Naive thymus-derived CD4-positive, alpha-beta T cell (primary cell): Measurements from ENCODE around the gene TLN1. TPM values are rescaled to one million over a fixed set of nuclear protein-coding genes. Genes with fewer than 3 reads are reported as not detected.

Experiments used
- ATAC-seq: fragments of 150-1000 bp; cut with Tn5 transposase; 2 replicates; pipeline ENCODE4 v1.10.0; 2021; ENCODE audit warnings: mild to moderate bottlenecking, moderate library complexity
- CTCF ChIA-PET: fragments of 350-600 bp; sonication (Branson Sonifier 250); formaldehyde crosslinking; loops from one replicate; lab custom pipeline; 2021; ENCODE audit warnings: antibody characterized with exemption; lab: Charles Lee
- POLR2A ChIA-PET: fragments of 350-600 bp; sonication (Branson Sonifier 250); formaldehyde crosslinking; loops from one replicate; lab custom pipeline; 2021; ENCODE audit warnings: antibody characterized with exemption, inconsistent platforms; lab: Charles Lee
- DNase-seq, 9 donors: peaks; one replicate each; pipeline versions ENCODE4 v3.0.0 to v3.0.0-alpha.2; 2020 to 2022; ENCODE audit warnings: mixed read lengths in 1 of 9
- H3K27ac ChIP-seq: one replicate; pipeline ENCODE4 v1.7.0; 2013; ENCODE audit warnings: mild to moderate bottlenecking, low read depth, low read length, moderate library complexity
- H3K27me3 ChIP-seq, 2 donors: one replicate each; pipeline ENCODE4 v1.7.0; 2013; ENCODE audit warnings: low read length in 2 of 2, mild to moderate bottlenecking in 2 of 2, moderate library complexity in 2 of 2; ENCODE audit not compliant: control insufficient read depth in 2 of 2, insufficient read depth in 2 of 2
- H3K36me3 ChIP-seq, 3 experiments: 1 replicate in 2 of 3; 2 replicates in 1 of 3; pipeline ENCODE4 v1.7.0; 2013; ENCODE audit warnings: low read length in 3 of 3, mild to moderate bottlenecking in 3 of 3, moderate library complexity in 1 of 3; ENCODE audit not compliant: insufficient read depth in 3 of 3, control insufficient read depth in 2 of 3
- H3K4me1 ChIP-seq, 2 donors: one replicate each; pipeline ENCODE4 v1.7.0; 2013; ENCODE audit warnings: low read length in 2 of 2, mild to moderate bottlenecking in 2 of 2, moderate library complexity in 1 of 2; ENCODE audit not compliant: control insufficient read depth in 2 of 2, insufficient read depth in 2 of 2
- H3K4me3 ChIP-seq: 2 replicates; pipeline ENCODE4 v1.7.0; 2013; ENCODE audit warnings: mild to moderate bottlenecking, low read length
- H3K9me3 ChIP-seq, 3 experiments: 1 replicate in 2 of 3; 2 replicates in 1 of 3; pipeline ENCODE4 v1.7.0; 2013; ENCODE audit warnings: low read length in 3 of 3; ENCODE audit not compliant: control insufficient read depth in 2 of 3
- H3K27ac Mint-ChIP-seq, 9 donors: one replicate each; pipeline ENCODE4 v1.8.0; 2020 to 2022; ENCODE audit warnings: mixed read lengths in 9 of 9, mild to moderate bottlenecking in 8 of 9, moderate library complexity in 5 of 9, inconsistent platforms in 2 of 9
- H3K27me3 Mint-ChIP-seq, 5 donors: one replicate each; pipeline ENCODE4 v1.8.0; 2021 to 2022; ENCODE audit warnings: mixed read lengths in 5 of 5, mild to moderate bottlenecking in 1 of 5
- H3K36me3 Mint-ChIP-seq, 5 donors: one replicate each; pipeline ENCODE4 v1.8.0; 2020 to 2022; ENCODE audit warnings: mixed read lengths in 5 of 5, mild to moderate bottlenecking in 3 of 5, inconsistent platforms in 1 of 5
- H3K4me1 Mint-ChIP-seq, 7 donors: one replicate each; pipeline ENCODE4 v1.8.0; 2020 to 2022; ENCODE audit warnings: mixed read lengths in 7 of 7, mild to moderate bottlenecking in 3 of 7, inconsistent platforms in 1 of 7
- H3K4me3 Mint-ChIP-seq, 10 donors: one replicate each; pipeline ENCODE4 v1.8.0; 2020 to 2022; ENCODE audit warnings: mild to moderate bottlenecking in 10 of 10, mixed read lengths in 10 of 10, moderate library complexity in 6 of 10, inconsistent platforms in 2 of 10
- H3K9me3 Mint-ChIP-seq, 11 donors: one replicate each; pipeline ENCODE4 v1.8.0; 2020 to 2022; ENCODE audit warnings: mixed read lengths in 11 of 11, mild to moderate bottlenecking in 4 of 11, inconsistent platforms in 1 of 11, moderate library complexity in 1 of 11
- intact Hi-C, 2 donors: fragments of 100-400 bp; cut with micrococcal nuclease; formaldehyde crosslinking; loops; one replicate each; pipeline ENCODE4 v1.15.1; 2023
- polyA plus RNA-seq, 2 donors: library from polyadenylated mRNA; unstranded; fragments of 300-500 nt; fragmentation: Illumina TruSeq; gene quantifications; one replicate each; pipeline ENCODE4 v1.2.3, GENCODE V29; 2021
- total RNA-seq, 6 experiments: library from RNA in 5 of 6; stranded (reverse) in 5 of 6; gene quantifications; 1 replicate in 5 of 6; 2 replicates in 1 of 6; pipeline ENCODE4 v1.2.3 and lab custom pipeline; 2021 to 2026

Gene TLN1
- total and polyA plus RNA-seq, 7 experiments from 2014 or later, result 33.8 to 369 (median 230) TPM

DNA sequence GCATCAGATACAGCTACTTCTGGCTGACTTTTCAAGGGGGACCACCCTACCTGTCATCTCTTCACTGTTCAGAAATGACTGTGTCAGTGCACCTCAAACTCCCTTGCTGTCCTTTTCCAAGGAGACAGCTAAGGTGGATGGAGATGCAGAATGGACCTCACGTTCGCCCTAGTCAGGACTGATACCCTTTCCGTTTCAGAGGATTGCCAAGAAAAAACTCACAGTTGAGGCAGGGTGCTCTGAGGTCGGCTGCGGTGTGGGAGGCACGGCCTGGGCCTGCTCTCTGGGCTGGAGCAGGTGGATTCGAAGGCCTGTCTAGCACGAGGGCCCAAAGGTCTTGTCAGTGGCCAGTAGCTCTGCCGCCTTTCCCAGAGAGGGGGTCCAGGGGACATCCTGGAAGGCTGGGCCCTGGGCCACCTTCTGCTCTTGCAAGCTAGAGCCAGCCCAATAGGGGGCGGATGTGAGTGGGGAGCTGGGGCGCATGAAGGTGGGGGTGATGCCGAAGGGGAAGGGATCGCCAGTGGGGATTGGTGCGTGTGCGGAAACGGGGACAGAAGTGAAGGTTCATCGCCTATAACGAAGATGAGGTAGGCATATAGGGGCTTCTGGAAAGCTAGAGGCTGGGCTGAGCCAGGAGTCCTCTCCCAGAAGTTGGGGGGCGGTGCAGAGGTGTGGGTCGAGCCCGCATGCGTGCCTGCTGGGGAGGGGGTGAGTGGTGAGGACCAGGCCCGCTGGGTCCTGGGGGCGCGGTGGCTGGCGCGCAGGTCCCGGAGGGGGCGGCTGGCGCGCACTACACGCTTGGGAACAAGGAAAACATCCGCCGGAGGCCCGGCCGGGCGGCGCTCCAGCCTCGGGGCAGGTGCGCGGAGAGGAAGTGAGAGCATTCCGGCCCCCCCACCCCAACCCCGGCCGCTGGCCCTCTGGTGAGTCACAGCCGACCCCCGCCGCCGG lies 24.6 kb upstream of the TLN1 start:
- Mint-ChIP-seq H3K4me3 (peak overlapping the region; percentile 89 to 100 (median 96)), H3K36me3 (peaks cover 7 to 31% (median 15%) of the 10 kb centered on the region in 5 donors), H3K9me3 (no peaks in the 10 kb centered on the region), H3K27ac (peak overlapping the region; percentile 88 to 99 (median 94)), H3K27me3 (no peaks in the 10 kb centered on the region), H3K4me1 (peaks cover 34 to 61% (median 52%) of the 10 kb centered on the region in 7 donors)
- Histone ChIP-seq H3K27me3 (no peaks in the 10 kb centered on the region), H3K27ac (peak overlapping the region; percentile 82), H3K36me3 (peaks cover 9 to 38% (median 12%) of the 10 kb centered on the region in 3 experiments), H3K4me3 (peak overlapping the region; percentile 92), H3K4me1 (peaks cover 6 to 9% of the 10 kb centered on the region in 2 donors), H3K9me3 (no peaks in the 10 kb centered on the region)
- intact Hi-C loops, result loop anchor here (1.0 to 2.0 kb wide), 11 partner anchors 8 to 152 kb away; partner anchors contain the start of genes CREB3 (in 2 of the 2), HINT2 (in 2 of the 2), TLN1 (in 2 of the 2) and CCDC107 (in 1 of the 2)
- ChIA-PET POLR2A (interaction anchor here (0.6 to 3.3 kb wide), 15 partner anchors 9 to 653 kb away, joined by 3 to 13 read pairs (median 5); partner anchors contain the start of genes CCDC107, CREB3, HINT2 and RMRP), CTCF (interaction anchor here (0.5 to 2.3 kb wide), 14 partner anchors 9 to 140 kb away, joined by 3 to 13 read pairs (median 4); partner anchors contain the start of genes CCDC107, CREB3 and RMRP)
- ATAC-seq (peak; percentile 95), DNase-seq (peak; percentile 58 to 80 (median 75))

DNA sequence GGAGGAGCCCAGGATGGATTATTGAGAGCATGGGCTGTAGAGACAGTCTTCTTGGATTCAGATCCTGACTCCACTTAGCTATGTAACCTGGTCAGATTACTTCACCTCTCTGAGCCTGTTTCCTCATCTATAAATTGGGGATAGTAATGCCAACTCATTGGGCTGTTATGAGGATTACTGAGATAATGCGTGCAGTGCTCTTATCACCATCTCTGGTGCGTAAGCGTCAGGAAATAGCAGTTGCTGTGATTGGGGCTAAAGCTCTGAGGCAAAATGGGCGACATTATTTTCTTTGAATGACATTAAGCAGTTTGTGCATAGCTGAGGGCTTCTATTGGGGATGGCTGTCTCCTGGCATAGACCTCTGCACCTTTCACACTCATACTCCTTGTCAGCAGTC lies 23.1 kb upstream of the TLN1 start:
- no peak for ATAC-seq
- peaks cover 36 to 64% (median 45%) of the 10 kb centered on the region in 7 donors for H3K4me1 Mint-ChIP-seq
- ChIA-PET POLR2A (interaction anchor here (0.9 to 3.3 kb wide), 6 partner anchors 8 to 59 kb away, joined by 3 to 13 read pairs (median 6); partner anchors contain the start of genes CREB3, HINT2 and TLN1), CTCF (interaction anchor here (0.7 to 2.3 kb wide), 2 partner anchors 19 to 35 kb away, joined by 5 to 12 read pairs; no protein-coding TSS in a partner anchor)
- H3K27ac Mint-ChIP-seq, result peak overlapping the region in 6 of 9 donors; percentile 42 to 98 (median 83)
- peak overlapping the region in 7 of 10 donors; percentile 11 to 89 (median 23) for H3K4me3 Mint-ChIP-seq
- H3K9me3 ChIP-seq, result no peaks in the 10 kb centered on the region
- no peak overlapping the region for H3K4me3 ChIP-seq
- H3K36me3 Mint-ChIP-seq, result peaks cover 7 to 30% (median 18%) of the 10 kb centered on the region in 5 donors
- peaks cover 11 to 13% of the 10 kb centered on the region in 2 donors for H3K4me1 ChIP-seq
- no peak for DNase-seq
- H3K36me3 ChIP-seq, result peaks cover 9 to 48% (median 12%) of the 10 kb centered on the region in 3 experiments
- no peaks in the 10 kb centered on the region for H3K9me3 Mint-ChIP-seq
- no peaks in the 10 kb centered on the region for H3K27me3 ChIP-seq
- H3K27me3 Mint-ChIP-seq, result no peaks in the 10 kb centered on the region
- intact Hi-C loops, result no loop called here
- no peak overlapping the region for H3K27ac ChIP-seq

DNA sequence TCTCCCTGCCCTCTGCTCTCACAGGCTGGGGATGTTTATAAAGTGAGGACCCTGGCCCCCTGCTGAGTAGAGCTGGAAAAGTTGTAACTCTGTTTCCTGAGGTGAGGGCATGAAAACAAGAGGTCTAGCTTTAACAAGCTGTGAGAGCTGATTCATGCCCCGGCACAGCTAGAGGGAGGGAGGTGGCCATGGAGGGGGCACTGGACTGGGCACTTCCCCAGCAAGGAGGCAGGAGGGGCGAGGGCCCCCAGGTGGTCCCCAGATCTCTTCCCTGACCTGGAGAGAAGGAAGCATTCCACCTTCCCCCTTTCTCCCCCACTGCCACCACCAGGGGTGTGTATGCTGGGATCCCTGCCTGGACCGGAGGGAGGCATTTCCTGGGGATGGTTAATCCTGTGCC lies 22.3 kb upstream of the TLN1 start, which contains the start of gene MSMP:
Gene MSMP, minus strand, starts transcription at position 13 of the 400 bp plus-strand sequence. CDS start 147 bp downstream, outside the sequence.
- no peaks in the 10 kb centered on the region for H3K27me3 Mint-ChIP-seq
- no peaks in the 10 kb centered on the region for H3K9me3 Mint-ChIP-seq
- no peak within 1 kb of the TSS for H3K27ac ChIP-seq
- intact Hi-C loops, result no loop called here
- H3K27me3 ChIP-seq, result no peaks in the 10 kb centered on the region
- CTCF ChIA-PET, result interaction anchor here (1.0 kb wide), 1 partner anchor 19 kb away, joined by 3 read pairs; no protein-coding TSS in a partner anchor
- H3K4me3 ChIP-seq, result no peak within 1 kb of the TSS
- H3K9me3 ChIP-seq, result no peaks in the 10 kb centered on the region
- DNase-seq, result no peak
- peaks cover 33 to 65% (median 44%) of the 10 kb centered on the region in 7 donors for H3K4me1 Mint-ChIP-seq
- no peak for ATAC-seq
- H3K27ac Mint-ChIP-seq, result peak within 1 kb of the TSS in 7 of 9 donors; percentile 20 to 98 (median 81)
- peaks cover 7 to 26% (median 18%) of the 10 kb centered on the region in 5 donors for H3K36me3 Mint-ChIP-seq
- H3K4me3 Mint-ChIP-seq, result peak within 1 kb of the TSS in 4 of 10 donors; percentile 11 to 30 (median 18)
- peaks cover 9 to 52% (median 12%) of the 10 kb centered on the region in 3 experiments for H3K36me3 ChIP-seq
- peaks cover 16 to 17% of the 10 kb centered on the region in 2 donors for H3K4me1 ChIP-seq
- POLR2A ChIA-PET, result interaction anchor here (0.8 to 3.3 kb wide), 4 partner anchors 10 to 60 kb away, joined by 3 to 8 read pairs (median 3); partner anchors contain the start of gene HINT2

- CTCF ChIA-PET, result interaction anchor here (1.0 to 1.7 kb wide), 3 partner anchors 18 to 158 kb away, joined by 3 read pairs; partner anchors contain the start of genes CCDC107 and RMRP
- peak overlapping the region in 2 of 9 donors; percentile 45 to 81 for H3K27ac Mint-ChIP-seq
- peaks cover 27 to 61% (median 37%) of the 10 kb centered on the region in 7 donors for H3K4me1 Mint-ChIP-seq
- H3K9me3 ChIP-seq, result no peaks in the 10 kb centered on the region
- no peak overlapping the region for H3K27ac ChIP-seq
- no peaks in the 10 kb centered on the region for H3K27me3 Mint-ChIP-seq
- H3K27me3 ChIP-seq, result no peaks in the 10 kb centered on the region
- H3K4me3 ChIP-seq, result no peak overlapping the region
- peaks cover 16 to 17% of the 10 kb centered on the region in 2 donors for H3K4me1 ChIP-seq
- intact Hi-C loops, result no loop called here
- no peaks in the 10 kb centered on the region for H3K9me3 Mint-ChIP-seq
- POLR2A ChIA-PET, result interaction anchor here (0.5 to 3.3 kb wide), 5 partner anchors 9 to 708 kb away, joined by 3 to 8 read pairs (median 3); partner anchors contain the start of gene HINT2
- no peak for ATAC-seq
- H3K4me3 Mint-ChIP-seq, result peak overlapping the region in 1 of 10 donors; percentile 2
- peaks cover 7 to 26% (median 18%) of the 10 kb centered on the region in 5 donors for H3K36me3 Mint-ChIP-seq
- peaks cover 9 to 54% (median 12%) of the 10 kb centered on the region in 3 experiments for H3K36me3 ChIP-seq
- DNase-seq, result no peak
These were observed 21.5 kb upstream of the TLN1 start for GRCh38 chr9:35753466-35753865.

DNA sequence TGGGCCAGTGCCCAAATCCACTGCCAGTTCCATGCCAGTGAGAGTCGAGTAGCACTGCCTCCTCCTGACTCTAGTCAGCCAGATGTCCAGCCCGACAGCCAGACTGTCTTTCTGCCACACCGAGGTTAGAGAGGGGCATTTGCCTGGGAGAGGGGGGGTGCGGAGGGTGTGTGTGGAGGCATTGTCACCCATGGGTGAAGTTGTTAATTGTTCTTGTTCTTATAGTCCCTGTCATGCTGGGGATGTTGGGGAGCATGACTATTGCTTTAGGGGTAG lies 18.2 kb upstream of the TLN1 start:
- Histone ChIP-seq H3K9me3 (no peaks in the 10 kb centered on the region), H3K27me3 (no peaks in the 10 kb centered on the region), H3K4me1 (peaks cover 32 to 33% of the 10 kb centered on the region in 2 donors), H3K4me3 (peak overlapping the region; percentile 84), H3K27ac (peak overlapping the region; percentile 87), H3K36me3 (peaks cover 9 to 49% (median 12%) of the 10 kb centered on the region in 3 experiments)
- DNase-seq (peak in 1 of 9 donors; percentile 8), ATAC-seq (no peak)
- H3K27ac Mint-ChIP-seq, result peak overlapping the region; percentile 89 to 97 (median 96)
- ChIA-PET CTCF (interaction anchor here (0.7 to 5.6 kb wide), 6 partner anchors 14 to 146 kb away, joined by 3 to 61 read pairs (median 4); partner anchors contain the start of genes CREB3 and TLN1), POLR2A (interaction anchor here (0.9 to 5.1 kb wide), 8 partner anchors 8 to 133 kb away, joined by 4 to 50 read pairs (median 15); partner anchors contain the start of genes CREB3 and TLN1)
- intact Hi-C loops, result no loop called here
- H3K36me3 Mint-ChIP-seq, result peaks cover 7 to 26% (median 18%) of the 10 kb centered on the region in 5 donors
- H3K4me3 Mint-ChIP-seq, result peak overlapping the region; percentile 89 to 98 (median 96)
- peaks cover 32 to 63% (median 48%) of the 10 kb centered on the region in 7 donors for H3K4me1 Mint-ChIP-seq
- H3K9me3 Mint-ChIP-seq, result no peaks in the 10 kb centered on the region
- no peaks in the 10 kb centered on the region for H3K27me3 Mint-ChIP-seq
